ENCODE data around the gene TRIM7.
A peak's percentile ranks its signal among the peaks of the same experiment; 100 is the strongest.
"Not testable (repeated sequence)": the region's sequence is repeated elsewhere in the genome, so short reads cannot be mapped to it uniquely, and the experiment has no call there.

TRIM7 gene

DNA sequence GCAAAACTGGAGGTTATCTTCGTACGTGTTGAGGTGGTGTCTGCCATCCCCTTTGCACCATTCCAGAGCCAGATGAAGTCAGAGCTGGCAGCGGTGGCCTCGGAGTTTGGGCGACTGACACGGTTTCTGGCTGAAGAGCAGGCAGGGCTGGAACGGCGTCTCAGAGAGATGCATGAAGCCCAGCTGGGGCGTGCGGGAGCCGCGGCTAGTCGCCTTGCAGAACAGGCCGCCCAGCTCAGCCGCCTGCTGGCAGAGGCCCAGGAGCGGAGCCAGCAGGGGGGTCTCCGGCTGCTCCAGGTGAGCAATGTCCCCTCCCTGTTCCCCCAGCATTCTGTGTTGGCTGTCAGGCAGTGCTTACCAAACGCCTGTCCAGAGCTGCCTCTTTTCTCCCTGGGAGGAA lies 27.6 kb upstream of the TRIM7 start:
- DNase-seq, result no peak

DNA sequence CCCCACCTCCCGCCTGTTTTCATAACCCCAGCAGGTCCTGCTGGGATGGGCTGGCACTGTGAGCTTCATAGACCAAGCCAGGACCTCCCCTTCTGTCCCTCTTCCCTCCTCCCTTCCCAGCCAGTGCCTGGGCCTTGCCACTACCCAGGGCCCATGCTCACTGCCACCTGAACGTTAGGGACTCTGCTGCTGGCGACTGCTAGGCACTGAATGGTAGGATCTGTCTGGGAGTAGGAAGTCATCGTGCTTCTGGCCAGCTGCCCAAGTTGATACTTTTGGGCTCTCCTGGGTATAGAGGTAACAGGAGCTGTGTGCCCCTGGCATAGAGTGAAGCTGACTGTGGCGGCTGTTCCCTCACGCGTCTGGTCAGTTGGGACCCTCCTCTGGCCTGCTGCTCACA lies 26.4 kb upstream of the TRIM7 start:
- no peak for DNase-seq

DNA sequence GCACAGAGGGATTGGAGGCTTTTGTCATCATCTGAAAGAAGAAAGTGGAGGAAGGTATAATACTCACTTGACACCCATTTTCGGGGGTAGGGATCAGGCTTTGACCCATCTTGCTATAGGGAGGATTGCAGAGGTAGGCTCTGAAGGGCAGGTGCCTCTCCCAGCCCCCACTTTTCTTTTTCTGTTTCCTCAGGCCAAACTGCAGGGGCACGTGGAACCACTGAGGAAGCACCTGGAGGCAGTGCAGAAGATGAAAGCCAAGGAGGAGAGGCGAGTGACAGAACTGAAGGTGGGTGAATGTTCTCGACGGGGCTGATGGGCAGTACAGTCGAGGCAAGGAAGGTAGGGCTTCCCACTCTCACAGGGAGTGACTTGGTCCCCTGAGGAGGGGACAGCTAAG lies 25.6 kb upstream of the TRIM7 start:
- no peak for DNase-seq

DNA sequence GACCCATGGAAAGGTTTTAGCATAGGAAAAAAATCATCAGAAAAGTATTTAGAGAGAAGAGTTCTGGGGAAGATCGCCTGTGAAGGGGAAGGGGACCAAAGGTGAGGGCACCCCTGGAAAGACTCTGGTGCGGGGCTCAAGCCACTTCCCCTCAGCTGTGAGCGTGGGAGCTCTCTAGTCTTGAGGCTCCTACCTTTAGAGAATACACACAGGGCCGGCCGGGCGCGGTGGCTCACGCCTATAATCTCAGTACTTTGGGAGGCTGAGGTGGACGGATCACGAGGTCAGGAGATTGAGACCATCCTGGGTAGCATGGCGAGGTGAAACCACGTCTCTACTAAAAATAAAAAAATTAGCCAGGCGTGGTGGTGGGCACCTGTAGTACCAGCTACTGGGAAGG lies 25.0 kb upstream of the TRIM7 start:
- no peak for DNase-seq

GRCh38 chr5:181224390-181225229 lies 19.6 kb upstream of the TRIM7 start:
- no peak for DNase-seq

GRCh38 chr5:181223729-181224389 lies 18.9 kb upstream of the TRIM7 start:
- peak; percentile 43 for DNase-seq

- peak; percentile 99 for DNase-seq
These were observed 18.2 kb upstream of the TRIM7 start, which contains the start of gene TRIM41 for GRCh38 chr5:181223058-181223728. Gene TRIM41 (plus strand): TSS chr5:181223281. CDS start chr5:181224000, 719 bp downstream.

- no peak for DNase-seq
These were observed 17.6 kb upstream of the TRIM7 start for GRCh38 chr5:181222630-181223057.

GRCh38 chr5:181221792-181222629 lies 17.0 kb upstream of the TRIM7 start:
- DNase-seq, result peak; percentile 98

DNA sequence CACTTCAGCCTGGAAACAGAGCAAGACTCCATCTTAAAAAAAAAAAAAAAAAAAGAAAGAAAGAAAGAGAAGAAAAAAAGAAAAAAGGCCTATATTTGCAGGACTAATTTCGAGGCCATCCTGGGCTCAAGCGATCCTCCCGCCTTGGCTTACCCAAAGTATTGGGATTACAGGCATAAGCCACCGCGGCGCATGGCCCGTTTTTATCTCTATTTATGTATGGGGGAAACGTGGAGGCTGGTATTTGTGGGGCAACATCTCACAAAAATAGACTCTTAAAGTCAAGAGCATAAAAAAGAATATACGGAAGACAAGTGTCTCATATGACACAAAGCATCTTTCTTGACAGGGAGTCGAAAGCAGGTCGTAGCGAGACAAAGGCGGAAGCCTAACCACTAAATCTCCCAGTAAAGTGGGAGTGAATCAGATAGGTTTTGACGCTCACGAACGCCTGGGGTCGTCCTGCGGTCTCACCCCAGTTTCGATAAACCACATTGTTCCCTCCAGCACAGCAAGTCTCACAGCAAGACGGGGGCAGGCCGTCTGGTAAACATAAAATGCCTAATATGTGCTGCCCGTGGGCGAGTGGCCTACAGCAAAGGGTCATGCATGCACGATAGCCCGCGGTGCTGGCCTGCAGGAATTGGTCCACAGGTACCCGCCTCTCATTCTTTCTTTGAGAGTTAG lies 16.3 kb upstream of the TRIM7 start:
- no peak for DNase-seq

- no peak for DNase-seq
These were observed 15.2 kb upstream of the TRIM7 start for GRCh38 chr5:181220178-181220515.

DNA sequence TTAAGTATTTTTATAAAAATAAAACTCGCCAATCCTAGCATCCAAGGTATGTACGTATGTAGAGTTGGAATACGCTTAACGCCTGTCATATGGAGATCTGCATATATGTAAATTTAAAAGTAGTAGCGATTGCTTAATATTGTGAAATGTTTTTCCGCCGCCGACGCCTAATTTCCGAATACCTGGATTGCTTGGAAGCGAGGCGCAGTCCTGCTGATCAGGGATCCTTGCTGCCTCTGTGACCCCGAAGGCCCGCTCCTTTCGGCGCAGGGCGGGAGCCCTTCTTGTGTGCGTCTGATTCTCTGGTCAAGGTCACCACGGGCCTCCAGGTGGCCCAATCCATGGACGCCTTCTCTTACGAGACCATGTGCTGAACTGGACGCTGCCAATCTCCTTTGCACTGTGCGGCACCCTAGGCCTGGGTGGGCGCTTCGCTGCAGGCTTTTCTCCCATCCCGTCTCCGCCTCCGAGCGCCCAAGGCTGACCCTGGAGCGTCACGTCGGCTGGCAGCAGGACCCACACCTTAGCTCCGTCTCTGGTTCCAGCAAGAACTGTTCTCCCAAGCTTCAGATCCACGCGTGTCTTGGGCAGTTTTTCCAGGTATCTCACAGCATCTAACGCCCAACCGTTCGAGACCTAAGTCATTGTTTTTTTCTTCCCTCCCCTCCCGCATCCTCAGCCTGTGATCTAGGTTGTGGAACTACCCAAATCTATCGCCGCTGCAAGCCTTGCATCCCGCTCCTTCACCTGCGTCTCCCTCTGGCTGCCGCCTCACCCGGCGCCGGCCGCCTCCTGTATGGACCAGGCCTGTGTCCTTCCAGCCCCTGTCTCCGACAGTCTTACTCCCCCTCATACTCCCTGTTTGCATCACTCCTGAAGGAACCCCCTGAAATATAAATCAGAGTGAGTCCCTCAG lies 14.5 kb upstream of the TRIM7 start:
- no peak for DNase-seq

- no peak for DNase-seq
These were observed 13.8 kb upstream of the TRIM7 start for GRCh38 chr5:181218795-181219124.

- no peak for DNase-seq
These were observed 12.7 kb upstream of the TRIM7 start for GRCh38 chr5:181217803-181218062.

DNA sequence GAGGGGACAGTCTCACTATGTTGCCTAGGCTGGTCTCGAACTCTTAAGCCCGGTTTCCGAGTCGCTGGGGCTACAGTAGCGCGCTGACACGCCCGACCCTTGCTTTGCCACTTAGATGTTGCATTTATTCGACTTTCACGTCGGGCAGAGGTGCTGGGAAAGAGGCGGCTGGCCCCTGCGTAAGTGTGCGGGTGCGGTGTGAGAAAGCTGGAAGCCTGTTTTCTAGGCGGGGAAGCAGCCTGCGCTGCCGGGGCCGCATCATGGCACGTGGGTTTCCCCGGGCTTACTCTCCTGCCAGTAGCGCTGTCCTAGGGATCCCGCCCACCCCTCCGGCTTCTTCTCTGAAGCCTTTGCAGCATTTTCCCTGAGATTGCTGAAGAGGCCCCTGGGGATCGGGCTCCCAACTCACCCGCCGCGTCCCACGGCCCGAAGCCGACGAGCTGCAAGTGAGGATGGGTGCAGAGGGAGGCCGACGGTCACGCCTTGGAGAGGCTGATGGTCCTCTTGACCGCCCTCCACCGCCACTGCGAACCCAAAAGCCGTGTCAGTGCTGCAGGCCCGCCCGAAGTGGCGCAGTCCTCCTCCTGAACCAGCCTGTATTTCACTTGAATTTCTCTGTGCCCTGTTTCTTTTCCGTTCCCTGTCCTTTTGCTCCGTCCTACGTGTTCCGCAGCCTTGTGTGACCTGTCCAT lies 12.3 kb upstream of the TRIM7 start:
- DNase-seq, result peak; percentile 45

DNA sequence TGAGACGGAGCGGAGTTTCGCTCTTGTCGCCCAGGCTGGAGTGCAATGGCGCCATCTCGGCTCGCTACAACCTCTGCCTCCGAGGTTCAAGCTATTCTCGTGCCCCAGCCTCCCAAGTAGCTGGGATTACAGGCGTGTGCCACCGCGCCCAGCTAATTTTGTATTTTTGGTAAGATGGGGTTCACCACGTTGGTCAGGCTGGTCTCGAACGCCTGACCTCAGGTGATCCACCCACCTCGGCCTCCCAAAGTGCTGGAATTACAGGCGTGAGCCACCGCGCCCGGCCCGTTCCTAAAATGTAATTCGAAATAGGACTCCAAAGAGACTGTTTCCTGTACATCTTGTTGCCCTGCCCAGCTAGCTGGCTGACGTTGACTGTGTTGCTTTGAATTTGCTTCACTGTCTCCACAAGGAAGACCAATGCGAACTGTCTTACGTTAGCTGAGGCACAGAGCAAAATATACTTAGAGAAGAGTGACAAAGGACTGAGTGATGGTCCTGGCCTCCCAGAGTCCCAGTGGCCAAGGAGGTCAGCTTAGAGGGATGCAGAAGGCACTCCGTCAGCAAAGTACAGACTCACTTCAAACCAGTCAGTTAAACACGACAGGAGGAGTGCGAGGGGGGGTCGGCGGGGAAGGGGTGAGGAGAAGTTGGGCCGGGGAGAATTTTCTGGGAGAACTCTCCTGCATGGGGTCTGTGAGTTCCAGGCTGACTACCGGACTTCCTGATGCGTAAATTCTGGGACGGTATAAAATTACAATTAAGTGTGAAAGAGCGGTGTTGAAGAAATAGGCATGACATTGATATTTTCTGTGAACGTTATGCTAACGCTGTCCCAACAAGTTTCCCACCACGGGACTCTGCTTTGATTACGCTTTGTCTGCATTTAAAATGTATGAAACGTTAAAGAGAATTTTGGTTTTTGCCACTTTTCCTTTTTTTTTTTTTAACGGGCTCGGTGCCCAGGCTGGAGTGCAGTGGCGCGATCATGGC lies 11.3 kb upstream of the TRIM7 start:
- no peak for DNase-seq

- DNase-seq, result not testable (repeated sequence)
These were observed 9.3 kb upstream of the TRIM7 start for GRCh38 chr5:181214249-181214648.

- DNase-seq, result no peak
These were observed 7.9 kb upstream of the TRIM7 start for GRCh38 chr5:181212934-181213333.

DNA sequence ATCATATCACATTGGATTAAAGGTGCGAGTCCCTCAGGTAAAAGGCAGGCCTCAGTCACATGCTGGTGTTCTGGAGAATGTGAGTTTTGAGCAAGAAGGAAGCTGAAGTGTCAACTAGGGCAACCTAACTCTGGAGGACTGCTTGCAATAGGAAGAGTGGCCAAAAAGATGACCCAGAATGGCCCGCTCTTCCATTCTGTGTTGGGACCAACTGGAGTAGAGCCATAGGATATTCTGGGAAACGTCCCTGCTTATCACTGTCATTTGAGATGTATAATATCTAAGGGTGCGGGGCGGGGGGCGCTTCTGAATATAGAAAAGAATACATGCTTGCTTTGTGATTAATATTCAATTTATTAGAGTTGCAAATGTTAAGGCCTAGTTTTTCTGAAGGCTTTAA lies 7.1 kb upstream of the TRIM7 start:
- DNase-seq, result no peak

GRCh38 chr5:181211208-181211607 lies 6.2 kb upstream of the TRIM7 start:
- DNase-seq, result no peak
